Measurements from ENCODE around the gene ZNF518A.
"Not testable (repeated sequence)": the region's sequence is repeated elsewhere in the genome, so short reads cannot be mapped to it uniquely, and the experiment has no call there.

The ZNF518A gene

GRCh38 chr10:96133135-96133534 lies 3.0 kb downstream of the ZNF518A start:
- no peak for DNase-seq

GRCh38 chr10:96136810-96137209 lies 6.7 kb downstream of the ZNF518A start:
- no peak for DNase-seq

GRCh38 chr10:96137567-96137966 lies 7.5 kb downstream of the ZNF518A start:
- DNase-seq = no peak

- no peak for DNase-seq
These were observed 8.0 kb downstream of the ZNF518A start for GRCh38 chr10:96138102-96138501.

GRCh38 chr10:96152437-96152836 lies 22.3 kb downstream of the ZNF518A start:
- no peak for DNase-seq

- DNase-seq = no peak
These were observed 23.0 kb downstream of the ZNF518A start for GRCh38 chr10:96153070-96153469.

GRCh38 chr10:96165726-96166125 lies 35.6 kb downstream of the ZNF518A start:
- no peak for DNase-seq

- no peak for DNase-seq
These were observed 38.4 kb downstream of the ZNF518A start for GRCh38 chr10:96168546-96168945.

- no peak for DNase-seq
These were observed 40.1 kb downstream of the ZNF518A start for GRCh38 chr10:96170230-96170629.

- DNase-seq = no peak
These were observed 42.6 kb downstream of the ZNF518A start for GRCh38 chr10:96172666-96173065.

GRCh38 chr10:96176985-96177384 lies 46.9 kb downstream of the ZNF518A start:
- DNase-seq = no peak

GRCh38 chr10:96188421-96188820 lies 58.3 kb downstream of the ZNF518A start:
- no peak for DNase-seq

- no peak for DNase-seq
These were observed 58.8 kb downstream of the ZNF518A start for GRCh38 chr10:96188916-96189315.

- DNase-seq = not testable (repeated sequence)
These were observed 59.4 kb downstream of the ZNF518A start for GRCh38 chr10:96189505-96189904.

- no peak for DNase-seq
These were observed 71.4 kb downstream of the ZNF518A start for GRCh38 chr10:96201525-96201924.

- no peak for DNase-seq
These were observed 75.5 kb downstream of the ZNF518A start for GRCh38 chr10:96205580-96205979.

GRCh38 chr10:96208271-96208670 lies 78.2 kb downstream of the ZNF518A start:
- no peak for DNase-seq

- no peak for DNase-seq
These were observed 78.8 kb downstream of the ZNF518A start for GRCh38 chr10:96208946-96209345.

GRCh38 chr10:96211764-96212163 lies 81.7 kb downstream of the ZNF518A start:
- no peak for DNase-seq

- no peak for DNase-seq
These were observed 82.8 kb downstream of the ZNF518A start for GRCh38 chr10:96212911-96213310.
